Smooth muscle cell (in vitro differentiated cells): Measurements from ENCODE around the gene NMUR2. TPM values are rescaled to one million over a fixed set of nuclear protein-coding genes. Genes with fewer than 3 reads are reported as not detected.

Source experiments
- DNase-seq: peaks from one replicate; lab custom pipeline; 2025; ENCODE audit not compliant: unreplicated experiment; lab: John Stamatoyannopoulos, UW
- H2AFZ ChIP-seq: fragments of 200-600 bp; sonication (generic); 2 replicates; pipeline ENCODE4 v1.6.0; 2016; ENCODE audit warnings: antibody characterized with exemption, low read depth, mild to moderate bottlenecking
- H3F3A ChIP-seq: fragments of 200-600 bp; sonication (generic); 2 replicates; pipeline ENCODE4 v1.6.0; 2017; ENCODE audit warnings: antibody characterized with exemption, low read depth
- H3K27ac ChIP-seq: fragments of 200-600 bp; sonication (generic); 2 replicates; pipeline ENCODE4 v1.5.1; 2016; ENCODE audit warnings: low read depth, mild to moderate bottlenecking
- H3K27me3 ChIP-seq: fragments of 200-600 bp; sonication (generic); 2 replicates; pipeline ENCODE4 v1.6.1; 2016; ENCODE audit warnings: low read depth, mild to moderate bottlenecking
- H3K36me3 ChIP-seq: fragments of 200-600 bp; sonication (generic); 2 replicates; pipeline ENCODE4 v1.5.1; 2016; ENCODE audit warnings: low read depth
- H3K4me1 ChIP-seq: fragments of 200-600 bp; sonication (generic); 2 replicates; pipeline ENCODE4 v1.5.1; 2016; ENCODE audit warnings: low read depth
- H3K4me2 ChIP-seq: fragments of 200-600 bp; sonication (generic); 2 replicates; pipeline ENCODE4 v1.6.0; 2016; ENCODE audit warnings: mild to moderate bottlenecking
- H3K4me3 ChIP-seq: fragments of 200-600 bp; sonication (generic); 2 replicates; pipeline ENCODE4 v1.5.1; 2016; ENCODE audit warnings: mild to moderate bottlenecking
- H3K79me2 ChIP-seq: fragments of 200-600 bp; sonication (generic); 2 replicates; pipeline ENCODE4 v1.6.0; 2016; ENCODE audit warnings: low read depth, mild to moderate bottlenecking
- H3K9ac ChIP-seq: fragments of 200-600 bp; sonication (generic); 2 replicates; pipeline ENCODE4 v1.6.0; 2016; ENCODE audit warnings: low read depth
- H3K9me3 ChIP-seq: fragments of 200-600 bp; sonication (generic); replicated peaks from 2 replicates; pipeline ENCODE4 v1.5.1; 2016; ENCODE audit warnings: low read depth
- H4K20me1 ChIP-seq: fragments of 200-600 bp; sonication (generic); 2 replicates; pipeline ENCODE4 v1.6.0; 2016; ENCODE audit warnings: low read depth
- CTCF ChIP-seq: fragments of 200-600 bp; sonication (generic); IDR thresholded peaks from 2 replicates; pipeline ENCODE4 v1.5.1; 2017; ENCODE audit warnings: borderline replicate concordance, mild to moderate bottlenecking, antibody characterized with exemption; ENCODE audit not compliant: insufficient read depth, poor library complexity, severe bottlenecking
- WGBS: methylation state at CpG from one replicate; pipeline ENCODE4 v1.1.7; 2016; ENCODE audit warnings: low lambda C conversion rate; 5-methylcytosine and 5-hydroxymethylcytosine counted together
- polyA plus RNA-seq: library from polyadenylated mRNA; unstranded; fragments of >200 nt; fragmentation: Nextera tagmentation; extraction: Ambion mirVana; gene quantifications from 2 replicates; pipeline ENCODE4 v1.2.1, GENCODE V29; 2016
- total RNA-seq: library from RNA; depleted of rRNA; stranded (reverse); fragments of >200 nt; gene quantifications from 2 replicates; pipeline ENCODE4 v1.2.3, GENCODE V29; 2014

Gene NMUR2, protein sequence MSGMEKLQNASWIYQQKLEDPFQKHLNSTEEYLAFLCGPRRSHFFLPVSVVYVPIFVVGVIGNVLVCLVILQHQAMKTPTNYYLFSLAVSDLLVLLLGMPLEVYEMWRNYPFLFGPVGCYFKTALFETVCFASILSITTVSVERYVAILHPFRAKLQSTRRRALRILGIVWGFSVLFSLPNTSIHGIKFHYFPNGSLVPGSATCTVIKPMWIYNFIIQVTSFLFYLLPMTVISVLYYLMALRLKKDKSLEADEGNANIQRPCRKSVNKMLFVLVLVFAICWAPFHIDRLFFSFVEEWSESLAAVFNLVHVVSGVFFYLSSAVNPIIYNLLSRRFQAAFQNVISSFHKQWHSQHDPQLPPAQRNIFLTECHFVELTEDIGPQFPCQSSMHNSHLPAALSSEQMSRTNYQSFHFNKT
- total RNA-seq (not detected in 2 replicates), polyA plus RNA-seq (not detected in 2 replicates)

DNA sequence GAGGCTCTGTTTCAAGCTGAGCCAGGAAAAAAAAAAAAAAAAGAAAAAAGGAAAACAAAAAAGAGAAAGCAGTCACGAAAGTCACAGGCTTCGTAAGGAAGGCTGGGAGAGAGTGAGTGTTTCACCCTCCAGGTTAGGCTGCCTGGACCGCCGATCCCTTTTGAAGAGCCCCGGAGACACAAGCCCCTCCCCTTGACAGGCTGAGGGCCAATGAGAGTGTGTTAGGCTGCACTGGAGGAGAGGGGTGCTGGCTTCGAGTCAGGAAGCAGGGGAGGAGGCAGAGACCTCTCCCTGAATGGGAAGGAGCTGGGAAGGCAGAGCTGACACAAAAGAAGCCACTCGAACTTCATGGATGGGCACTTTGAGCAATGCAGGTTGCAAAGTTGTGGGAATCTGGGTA lies at the start of gene NMUR2:
TSS of gene NMUR2 (minus strand) at position 135 of the 400 bp plus-strand sequence. CDS start 166 bp downstream, outside the sequence.
- no peaks in the 10 kb centered on the region for H3K79me2 ChIP-seq
- H4K20me1 ChIP-seq = no peaks in the 10 kb centered on the region
- H3K4me1 ChIP-seq = no peaks in the 10 kb centered on the region
- H3K36me3 ChIP-seq = no peaks in the 10 kb centered on the region
- H3K27me3 ChIP-seq = no peaks in the 10 kb centered on the region
- no peak for DNase-seq
- H3K9ac ChIP-seq = no peak within 1 kb of the TSS
- H2AFZ ChIP-seq = no peak within 1 kb of the TSS
- peak within 1 kb of the TSS; percentile 48 for H3K4me2 ChIP-seq
- H3K27ac ChIP-seq = no peak within 1 kb of the TSS
- WGBS = 44% methylated on average over 7 of the region's 7 CpGs
- TF ChIP-seq CTCF = no peak
- no peaks in the 10 kb centered on the region for H3K9me3 ChIP-seq
- H3F3A ChIP-seq = no peaks in the 10 kb centered on the region
- no peak within 1 kb of the TSS for H3K4me3 ChIP-seq

DNA sequence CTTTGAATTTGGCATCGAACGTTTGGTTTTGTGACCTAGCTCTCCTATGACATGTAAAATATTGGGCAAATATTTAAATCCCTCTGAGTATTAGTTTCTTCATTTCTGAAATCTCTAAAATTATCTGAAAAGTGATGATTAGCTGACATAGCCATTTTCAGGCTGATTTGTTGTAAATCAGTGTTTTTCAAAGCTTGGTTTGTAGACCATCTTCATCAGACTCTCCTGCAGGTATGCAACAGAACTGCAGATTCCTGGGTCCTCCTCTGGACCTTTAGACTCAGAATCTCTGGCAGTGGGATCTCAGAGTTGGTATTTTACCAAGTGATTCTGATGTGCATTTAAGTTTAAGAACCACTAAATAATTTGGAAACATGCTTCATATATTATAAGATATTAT lies 38.9 kb upstream of the NMUR2 start:
- Histone ChIP-seq H3K9me3 (no peaks in the 10 kb centered on the region), H3K36me3 (no peaks in the 10 kb centered on the region), H4K20me1 (no peaks in the 10 kb centered on the region), H3K4me1 (no peaks in the 10 kb centered on the region), H3K4me3 (no peak overlapping the region), H2AFZ (no peak overlapping the region), H3K79me2 (no peaks in the 10 kb centered on the region), H3K9ac (no peak overlapping the region), H3K27me3 (no peaks in the 10 kb centered on the region), H3F3A (no peaks in the 10 kb centered on the region), H3K27ac (no peak overlapping the region), H3K4me2 (no peak overlapping the region)
- WGBS = 91% methylated on average over 2 of the region's 2 CpGs
- TF ChIP-seq CTCF = no peak
- no peak for DNase-seq

GRCh38 chr5:152439791-152440190 lies 34.7 kb upstream of the NMUR2 start:
- H3K4me3 ChIP-seq = no peak overlapping the region
- WGBS = 86% methylated on average over 3 of the region's 3 CpGs
- no peak overlapping the region for H3K9ac ChIP-seq
- H2AFZ ChIP-seq = no peak overlapping the region
- no peaks in the 10 kb centered on the region for H3K36me3 ChIP-seq
- TF ChIP-seq CTCF = no peak
- no peaks in the 10 kb centered on the region for H3K4me1 ChIP-seq
- no peaks in the 10 kb centered on the region for H3K9me3 ChIP-seq
- H3K27ac ChIP-seq = no peak overlapping the region
- no peaks in the 10 kb centered on the region for H4K20me1 ChIP-seq
- H3K4me2 ChIP-seq = no peak overlapping the region
- no peaks in the 10 kb centered on the region for H3K79me2 ChIP-seq
- H3K27me3 ChIP-seq = no peaks in the 10 kb centered on the region
- no peaks in the 10 kb centered on the region for H3F3A ChIP-seq
- no peak for DNase-seq

- Histone ChIP-seq H3K4me1 (no peaks in the 10 kb centered on the region), H4K20me1 (no peaks in the 10 kb centered on the region), H3K79me2 (no peaks in the 10 kb centered on the region), H3F3A (no peaks in the 10 kb centered on the region), H3K4me2 (no peak overlapping the region), H3K9ac (no peak overlapping the region), H3K27me3 (no peaks in the 10 kb centered on the region), H3K36me3 (no peaks in the 10 kb centered on the region), H2AFZ (no peak overlapping the region), H3K4me3 (no peak overlapping the region), H3K9me3 (no peaks in the 10 kb centered on the region), H3K27ac (no peak overlapping the region)
- DNase-seq = no peak
- TF ChIP-seq CTCF = no peak
- WGBS = 44% methylated on average over 3 of the region's 3 CpGs
Observed at GRCh38 chr5:152437866-152438265, 32.8 kb upstream of the NMUR2 start.
